KOPT-K1 (cell line): Measurements from ENCODE around the gene MS4A8.
"Not testable (repeated sequence)": the region's sequence is repeated elsewhere in the genome, so short reads cannot be mapped to it uniquely, and the experiment has no call there.

Experiments
- H3K27ac ChIP-seq: fragments of 200-600 bp; sonication (generic); 2 replicates; pipeline ENCODE4 v1.5.1; 2016; ENCODE audit warnings: antibody characterized with exemption, mild to moderate bottlenecking, low read depth, low read length; ENCODE audit not compliant: poor library complexity, severe bottlenecking
- H3K36me3 ChIP-seq: fragments of 200-600 bp; sonication (generic); 2 replicates; pipeline ENCODE4 v1.5.1; 2017; ENCODE audit warnings: antibody characterized with exemption, mild to moderate bottlenecking, low read length, moderate library complexity; ENCODE audit not compliant: insufficient read depth
- H3K9me3 ChIP-seq: fragments of 200-600 bp; sonication (generic); 2 replicates; pipeline ENCODE4 v1.5.1; 2017; ENCODE audit warnings: antibody characterized with exemption, low read length, mild to moderate bottlenecking; ENCODE audit not compliant: insufficient read depth, poor library complexity, severe bottlenecking

MS4A8 gene

DNA sequence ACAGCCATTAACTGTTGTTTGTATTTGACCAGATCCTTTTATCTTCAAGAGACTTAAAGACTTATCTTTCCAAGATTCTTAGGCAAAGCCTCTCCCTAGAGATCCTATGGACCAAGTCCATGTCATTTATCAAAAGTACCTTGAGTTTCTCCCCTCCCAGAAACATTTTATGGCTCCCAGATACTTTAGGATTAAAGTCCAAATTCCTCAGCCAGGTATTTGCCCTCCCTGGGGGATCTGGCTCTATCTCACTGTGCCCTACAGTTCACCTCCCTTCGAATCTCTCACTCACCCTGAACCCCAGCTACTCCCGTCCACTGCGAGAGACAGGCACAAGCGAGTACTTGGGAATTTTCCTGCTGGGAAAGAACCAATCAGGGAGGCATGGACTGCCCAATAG, 11.9 kb downstream of the MS4A8 start:
- Histone ChIP-seq H3K27ac (no peak overlapping the region), H3K9me3 (no peaks in the 10 kb centered on the region), H3K36me3 (no peaks in the 10 kb centered on the region)

- not testable (repeated sequence) for H3K36me3 ChIP-seq, H3K27ac ChIP-seq, H3K9me3 ChIP-seq
Observed at GRCh38 chr11:60713423-60713822, 14.0 kb downstream of the MS4A8 start.

- Histone ChIP-seq H3K36me3 (no peaks in the 10 kb centered on the region), H3K27ac (no peak overlapping the region), H3K9me3 (peaks cover 20% of the 10 kb centered on the region)
Observed at GRCh38 chr11:60717956-60718355, 18.5 kb downstream of the MS4A8 start.

DNA sequence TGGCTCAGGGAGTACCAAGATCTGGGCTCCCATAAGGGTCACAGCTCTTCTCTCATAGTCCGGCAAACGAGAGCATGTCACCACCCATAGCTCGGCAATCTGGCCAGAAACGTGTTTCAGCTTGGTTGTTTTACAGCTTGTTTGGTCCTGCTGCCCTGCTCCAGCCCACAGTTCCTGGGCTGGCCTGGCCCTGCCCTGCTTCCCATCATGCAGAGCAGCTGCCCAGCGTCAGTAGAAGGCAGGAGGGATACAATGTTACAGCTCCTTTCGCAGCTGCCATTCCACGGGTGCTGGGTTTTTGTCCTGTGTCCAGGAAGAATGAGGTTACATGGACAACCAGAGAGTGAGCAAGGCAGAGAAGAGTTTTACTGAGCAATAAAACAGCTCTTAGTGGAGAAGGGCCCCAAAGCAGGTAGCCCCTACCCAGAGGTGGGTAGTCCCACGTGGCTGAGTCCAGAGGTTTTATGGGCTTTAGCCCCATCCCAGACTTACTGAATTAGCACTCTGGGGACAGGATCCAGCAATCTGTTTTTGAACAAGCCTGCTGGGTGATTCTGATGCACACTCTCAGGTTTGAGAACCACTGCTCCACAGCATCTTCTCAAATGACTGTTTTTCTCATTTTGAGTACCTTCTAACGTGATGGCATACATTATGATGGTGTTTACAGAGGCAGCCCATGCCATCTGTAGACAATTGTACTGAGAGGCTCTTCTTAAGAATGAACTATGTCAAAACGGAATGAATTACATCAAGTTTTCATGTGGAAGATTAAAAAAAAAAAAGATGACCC, 19.3 kb downstream of the MS4A8 start:
- Histone ChIP-seq H3K27ac (no peak overlapping the region), H3K9me3 (peaks cover 20% of the 10 kb centered on the region), H3K36me3 (no peaks in the 10 kb centered on the region)

DNA sequence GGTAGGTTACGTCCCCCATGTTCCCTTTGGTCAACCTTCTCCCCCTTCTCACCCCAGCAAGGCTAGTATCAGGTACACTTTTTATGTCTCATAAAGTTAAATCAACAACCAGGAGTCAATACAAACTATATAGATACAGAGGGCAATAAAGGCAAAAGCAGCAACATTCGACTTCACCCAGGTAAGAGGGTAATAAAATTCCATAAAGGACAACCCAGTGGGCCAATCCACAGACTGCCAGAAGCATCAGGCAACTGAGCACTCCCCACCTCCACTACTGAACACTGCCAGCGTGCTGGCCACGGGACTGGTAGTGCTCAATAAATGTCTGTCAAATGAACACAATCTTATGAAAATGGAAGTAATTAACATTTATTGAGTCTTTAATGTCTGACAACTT, 20.0 kb downstream of the MS4A8 start:
- Histone ChIP-seq H3K9me3 (peaks cover 20% of the 10 kb centered on the region), H3K27ac (no peak overlapping the region), H3K36me3 (no peaks in the 10 kb centered on the region)

DNA sequence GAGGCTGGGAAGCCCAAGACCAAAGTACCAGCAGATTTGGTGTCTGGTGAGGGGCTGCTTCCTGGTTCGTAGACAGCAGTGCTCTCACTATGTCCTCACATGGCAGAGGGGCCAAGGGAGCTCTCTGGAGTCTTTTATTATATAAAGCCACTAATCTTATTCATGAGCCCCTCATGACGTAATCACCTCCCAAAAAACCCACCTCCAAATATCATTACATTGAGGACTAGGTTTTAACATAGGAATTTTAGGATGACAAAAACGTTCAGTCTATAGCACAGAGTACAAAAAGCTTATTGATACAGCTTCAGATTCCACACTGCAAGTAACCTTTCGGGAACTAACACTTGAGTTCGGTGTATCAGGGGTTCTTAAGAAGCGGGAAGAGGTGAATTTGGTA, 21.0 kb downstream of the MS4A8 start:
- H3K36me3 ChIP-seq, result no peaks in the 10 kb centered on the region
- peaks cover 20% of the 10 kb centered on the region for H3K9me3 ChIP-seq
- no peak overlapping the region for H3K27ac ChIP-seq

GRCh38 chr11:60724420-60724819, 25.0 kb downstream of the MS4A8 start, which contains the start of gene MS4A18:
Gene MS4A18 (plus strand): TSS chr11:60724720.
- Histone ChIP-seq H3K9me3 (peaks cover 3% of the 10 kb centered on the region), H3K27ac (no peak within 1 kb of the TSS), H3K36me3 (no peaks in the 10 kb centered on the region)

GRCh38 chr11:60725592-60725991, 26.2 kb downstream of the MS4A8 start:
- Histone ChIP-seq H3K36me3 (no peaks in the 10 kb centered on the region), H3K27ac (no peak overlapping the region), H3K9me3 (no peaks in the 10 kb centered on the region)

GRCh38 chr11:60731586-60731985, 32.2 kb downstream of the MS4A8 start:
- H3K9me3 ChIP-seq, result no peaks in the 10 kb centered on the region
- H3K36me3 ChIP-seq, result no peaks in the 10 kb centered on the region
- H3K27ac ChIP-seq, result no peak overlapping the region

DNA sequence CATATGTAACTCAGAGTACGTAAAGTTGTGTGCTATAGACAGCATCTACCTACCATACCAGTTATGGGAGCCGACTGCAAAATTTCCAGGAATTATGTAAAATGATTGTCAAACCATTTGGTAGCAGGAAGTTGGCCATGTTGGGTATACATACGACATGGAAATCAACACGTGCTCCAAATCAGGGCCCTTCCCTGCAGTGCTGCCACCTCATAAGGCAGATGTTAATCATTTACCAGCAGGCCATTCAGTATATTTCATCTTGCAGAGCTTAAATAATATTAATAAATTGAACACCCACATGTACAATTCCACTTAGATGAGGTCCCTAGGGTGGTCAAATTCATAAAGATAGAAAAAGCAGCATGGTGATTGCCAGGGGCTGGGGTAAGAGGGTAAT, 34.9 kb downstream of the MS4A8 start:
- H3K36me3 ChIP-seq, result no peaks in the 10 kb centered on the region
- H3K27ac ChIP-seq, result no peak overlapping the region
- no peaks in the 10 kb centered on the region for H3K9me3 ChIP-seq

GRCh38 chr11:60739114-60739513, 39.7 kb downstream of the MS4A8 start:
- Histone ChIP-seq H3K27ac (no peak overlapping the region), H3K9me3 (no peaks in the 10 kb centered on the region), H3K36me3 (no peaks in the 10 kb centered on the region)

DNA sequence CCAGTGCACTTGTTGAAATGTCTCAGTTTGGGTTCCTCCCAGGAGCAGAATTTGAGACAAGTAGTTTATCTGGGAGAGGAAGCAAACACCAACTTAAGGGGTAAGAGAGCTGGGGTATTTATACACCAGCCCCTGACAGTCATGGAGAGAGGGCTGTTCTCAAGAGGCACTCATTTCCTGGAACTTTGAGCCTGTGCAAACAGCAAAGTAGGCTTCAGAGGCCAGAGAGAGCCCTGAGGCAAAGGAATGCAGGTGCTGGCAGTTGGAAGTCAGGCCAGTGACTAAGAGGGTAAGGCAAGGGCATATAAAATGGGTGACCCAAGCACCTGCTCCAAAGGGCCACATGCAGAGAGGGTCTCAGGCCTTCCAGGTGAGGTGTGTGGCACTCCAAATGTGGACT, 41.2 kb downstream of the MS4A8 start:
- peaks cover 5% of the 10 kb centered on the region for H3K9me3 ChIP-seq
- H3K36me3 ChIP-seq, result no peaks in the 10 kb centered on the region
- no peak overlapping the region for H3K27ac ChIP-seq

DNA sequence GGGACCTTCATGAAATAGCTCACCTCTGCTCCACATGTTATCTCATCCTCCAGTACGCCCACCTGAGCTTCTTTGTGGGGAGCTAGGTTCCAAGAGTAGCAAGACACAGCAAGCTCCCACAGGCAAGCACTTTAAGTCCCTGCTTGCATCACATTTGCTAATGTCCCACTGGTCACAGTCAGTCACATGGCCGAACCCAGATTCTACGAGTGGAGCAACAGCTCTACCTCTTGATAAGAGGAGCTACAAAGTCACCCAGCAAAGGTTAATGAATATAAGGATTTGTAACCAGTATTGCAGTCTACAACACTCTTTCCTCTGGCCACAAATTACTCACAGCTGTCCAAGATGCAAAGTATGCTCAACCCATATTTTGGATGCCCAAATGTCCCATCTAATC, 42.0 kb downstream of the MS4A8 start:
- H3K27ac ChIP-seq, result no peak overlapping the region
- H3K9me3 ChIP-seq, result peaks cover 5% of the 10 kb centered on the region
- H3K36me3 ChIP-seq, result no peaks in the 10 kb centered on the region

DNA sequence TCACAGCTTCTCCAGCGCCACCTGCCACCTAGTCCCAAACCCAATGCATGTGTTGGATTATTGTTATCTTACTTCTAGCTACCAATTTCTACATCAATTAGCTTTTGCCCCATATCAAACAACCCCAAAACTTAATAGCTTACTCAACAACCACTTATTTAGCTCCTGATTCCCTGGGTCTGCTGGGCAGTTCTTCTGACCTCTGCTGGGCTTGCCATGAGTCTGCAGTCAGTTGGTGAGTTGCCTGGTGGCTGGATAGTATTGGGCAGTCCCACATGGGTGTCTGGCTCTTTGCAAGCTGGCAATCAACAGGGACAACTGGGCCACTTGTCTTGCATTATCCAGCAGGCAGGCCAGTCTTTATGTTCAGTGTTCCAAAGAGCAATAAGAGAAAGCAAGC, 43.6 kb downstream of the MS4A8 start:
- peaks cover 5% of the 10 kb centered on the region for H3K9me3 ChIP-seq
- H3K27ac ChIP-seq, result no peak overlapping the region
- no peaks in the 10 kb centered on the region for H3K36me3 ChIP-seq

DNA sequence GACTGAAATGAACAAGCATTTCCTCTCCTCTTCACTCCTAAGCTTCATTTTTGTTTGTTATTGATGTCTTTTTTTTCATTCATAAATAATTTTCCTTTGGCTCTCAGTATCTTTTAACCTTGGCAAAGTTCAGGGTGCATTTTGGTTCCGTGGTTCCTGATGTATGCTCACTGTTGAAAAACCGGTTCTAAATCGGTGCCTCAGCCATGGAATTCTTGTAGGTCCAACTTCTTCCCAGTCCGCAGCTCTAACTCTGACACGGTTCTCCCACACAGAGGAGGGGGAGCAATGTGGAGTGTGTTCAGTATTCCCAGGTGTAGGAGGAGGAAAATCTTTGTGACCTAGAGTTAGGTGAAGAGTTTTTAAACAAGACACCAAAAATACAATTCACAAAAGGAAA, 44.7 kb downstream of the MS4A8 start:
- H3K27ac ChIP-seq, result no peak overlapping the region
- H3K9me3 ChIP-seq, result peaks cover 5% of the 10 kb centered on the region
- H3K36me3 ChIP-seq, result no peaks in the 10 kb centered on the region

DNA sequence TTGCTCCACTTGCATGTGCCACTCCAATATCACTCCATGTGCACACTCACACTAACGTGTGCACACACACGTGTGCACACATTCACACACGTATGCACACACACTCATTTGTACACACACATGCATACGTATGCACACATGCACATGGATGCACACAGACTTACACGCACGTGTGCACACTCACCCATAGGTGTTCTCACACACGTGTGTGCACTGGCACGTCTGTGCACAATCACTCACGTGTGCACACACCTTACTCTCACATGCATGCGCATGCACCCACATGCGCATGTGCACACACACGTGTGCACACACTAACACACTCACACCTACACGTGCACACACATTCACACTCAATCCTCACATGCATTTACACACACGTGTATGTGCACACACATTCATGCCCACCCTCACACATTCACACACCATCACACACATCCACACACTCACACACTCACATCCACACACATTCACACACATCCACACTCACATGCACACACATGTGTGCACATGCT, 48.0 kb downstream of the MS4A8 start:
- Histone ChIP-seq H3K9me3 (peaks cover 5% of the 10 kb centered on the region), H3K27ac (no peak overlapping the region), H3K36me3 (no peaks in the 10 kb centered on the region)
